ENCODE results near the gene CILP2.

The CILP2 gene

GRCh38 chr19:19546751-19547162, 8.7 kb downstream of the CILP2 start:
- Histone ChIP-seq H3K4me3 (ENCODE audit: insufficient read depth, low read depth, low read length, poor library complexity, severe bottlenecking) (no peak overlapping the region), H3K36me3 (ENCODE audit: control insufficient read depth, insufficient read depth, low read length) (no peaks in the 10 kb centered on the region), H3K27me3 (replicated peaks; ENCODE audit: control insufficient read depth, insufficient read depth, low read length, poor library complexity, severe bottlenecking) (no peaks in the 10 kb centered on the region), H3K27ac (ENCODE audit: insufficient read depth, low read length, poor library complexity, severe bottlenecking) (no peak overlapping the region), H3K4me1 (ENCODE audit: control insufficient read depth, insufficient read depth, low read length, poor library complexity, severe bottlenecking) (peaks cover under 1% of the 10 kb centered on the region), H3K9me3 (ENCODE audit: control insufficient read depth, low read length) (no peaks in the 10 kb centered on the region)
- no peak for DNase-seq

DNA sequence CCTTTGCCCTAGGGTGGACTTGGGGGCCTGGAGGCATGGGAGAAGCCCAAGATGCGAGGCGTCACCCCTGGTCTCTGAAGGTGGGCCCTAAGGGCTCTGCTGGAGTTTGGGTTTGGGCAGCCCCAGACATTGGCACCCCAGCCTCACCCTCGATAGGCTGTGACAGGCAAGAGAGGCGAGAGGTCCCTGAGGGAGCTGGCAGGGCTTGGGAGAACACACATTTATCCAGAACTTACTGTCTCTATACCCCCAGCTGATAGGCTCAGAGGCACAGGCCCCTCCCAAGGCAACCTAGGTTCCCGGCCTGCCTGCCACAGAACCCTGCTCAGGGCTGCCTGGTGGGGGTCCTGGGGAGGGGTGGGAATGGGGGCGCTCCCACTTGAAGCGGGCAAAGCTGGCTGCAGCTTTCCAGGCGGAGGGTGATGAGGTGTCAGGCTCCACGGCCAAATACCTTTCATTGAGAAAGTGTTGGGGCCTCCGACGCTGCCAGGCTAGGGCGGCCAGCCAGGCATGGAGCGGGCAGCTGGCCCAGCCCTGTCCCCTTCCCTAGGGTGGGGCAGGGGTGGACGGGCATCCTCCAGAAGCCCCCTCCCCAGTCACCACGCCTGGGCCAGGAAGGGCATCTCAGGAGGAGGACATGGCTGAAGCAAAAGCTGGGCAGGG, 9.7 kb downstream of the CILP2 start:
- Histone ChIP-seq H3K27ac (ENCODE audit: insufficient read depth, low read length, poor library complexity, severe bottlenecking) (no peak overlapping the region), H3K9me3 (ENCODE audit: control insufficient read depth, low read length) (no peaks in the 10 kb centered on the region), H3K36me3 (ENCODE audit: control insufficient read depth, insufficient read depth, low read length) (no peaks in the 10 kb centered on the region), H3K4me1 (ENCODE audit: control insufficient read depth, insufficient read depth, low read length, poor library complexity, severe bottlenecking) (no peaks in the 10 kb centered on the region), H3K4me3 (ENCODE audit: insufficient read depth, low read depth, low read length, poor library complexity, severe bottlenecking) (no peak overlapping the region), H3K27me3 (replicated peaks; ENCODE audit: control insufficient read depth, insufficient read depth, low read length, poor library complexity, severe bottlenecking) (no peaks in the 10 kb centered on the region)
- no peak for DNase-seq

DNA sequence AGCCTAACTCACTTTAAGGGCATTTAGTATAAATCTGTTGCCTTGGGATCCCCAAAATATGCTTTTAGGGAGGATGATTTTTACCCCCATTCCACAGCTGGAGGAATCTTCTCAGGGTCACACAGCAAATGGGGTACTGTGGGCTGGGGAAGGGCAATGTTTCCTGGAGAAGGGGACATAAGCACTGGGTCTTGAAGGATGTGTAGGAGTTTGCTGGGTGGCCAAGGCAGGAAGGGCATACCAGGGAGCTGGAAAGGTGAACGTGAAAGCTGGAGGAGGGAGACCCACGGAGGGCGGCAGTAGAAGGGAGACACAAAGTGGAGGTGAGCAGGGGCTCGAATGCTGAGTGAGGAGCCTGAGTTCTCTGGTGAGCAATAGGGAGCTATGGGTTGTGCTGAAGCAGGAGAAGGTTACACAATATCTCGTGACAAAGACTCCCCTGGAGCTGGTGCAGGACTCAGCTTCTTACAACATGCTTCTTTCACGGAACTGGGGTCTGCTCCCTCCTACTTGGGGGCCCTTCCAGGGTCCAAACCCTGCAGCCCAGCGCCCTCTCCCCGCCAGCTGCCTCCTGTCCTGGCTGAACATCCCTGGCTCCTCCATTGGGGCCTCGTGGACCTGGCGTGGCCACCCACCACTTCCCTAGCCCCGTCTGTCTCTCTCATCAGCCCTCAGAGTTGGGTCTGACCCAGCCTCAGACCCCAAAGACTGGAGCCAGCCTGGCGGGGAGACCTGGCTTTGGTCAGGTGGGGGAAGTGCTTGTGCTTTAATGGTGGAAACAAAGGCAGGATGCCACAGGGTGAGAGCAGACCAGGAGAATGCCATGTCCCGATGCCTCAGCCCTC, 11.1 kb downstream of the CILP2 start:
- Histone ChIP-seq H3K9me3 (ENCODE audit: control insufficient read depth, low read length) (no peaks in the 10 kb centered on the region), H3K4me1 (ENCODE audit: control insufficient read depth, insufficient read depth, low read length, poor library complexity, severe bottlenecking) (peaks cover 2% of the 10 kb centered on the region), H3K27me3 (replicated peaks; ENCODE audit: control insufficient read depth, insufficient read depth, low read length, poor library complexity, severe bottlenecking) (no peaks in the 10 kb centered on the region), H3K4me3 (ENCODE audit: insufficient read depth, low read depth, low read length, poor library complexity, severe bottlenecking) (no peak overlapping the region), H3K27ac (ENCODE audit: insufficient read depth, low read length, poor library complexity, severe bottlenecking) (no peak overlapping the region), H3K36me3 (ENCODE audit: control insufficient read depth, insufficient read depth, low read length) (no peaks in the 10 kb centered on the region)
- no peak for DNase-seq

DNA sequence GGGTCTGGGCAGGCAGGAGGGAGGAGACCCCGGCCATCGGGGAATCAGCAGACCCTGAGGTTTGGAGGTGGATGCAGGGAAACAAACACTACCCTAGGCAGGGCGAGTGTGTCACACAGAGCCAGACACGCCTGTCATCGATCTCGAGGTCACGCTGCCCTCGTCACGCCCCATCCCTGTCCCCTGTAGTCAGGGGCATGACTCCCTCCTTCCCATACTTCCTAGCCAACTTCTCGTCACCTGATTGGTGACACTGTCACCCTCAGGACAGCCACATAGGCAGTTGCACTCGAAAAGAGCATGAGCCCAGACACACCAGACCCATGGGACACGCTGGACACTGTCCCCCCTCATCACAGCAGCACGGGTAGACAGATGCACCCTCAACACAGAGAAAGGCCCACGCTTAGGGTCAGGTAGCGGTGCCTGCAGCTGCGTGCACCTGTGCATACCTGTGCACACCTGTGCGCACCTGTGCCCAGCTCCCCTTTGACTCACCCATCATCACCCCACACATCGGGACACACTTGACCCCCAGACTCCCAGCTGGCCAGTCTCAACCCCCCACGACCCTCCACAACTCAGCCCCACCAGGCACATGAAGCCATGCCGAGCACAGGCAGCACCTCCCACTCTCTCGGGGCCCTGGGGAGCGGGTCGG, 11.9 kb downstream of the CILP2 start:
- peaks cover 6% of the 10 kb centered on the region for H3K4me1 ChIP-seq (ENCODE audit: control insufficient read depth, insufficient read depth, low read length, poor library complexity, severe bottlenecking)
- H3K27me3 ChIP-seq (replicated peaks; ENCODE audit: control insufficient read depth, insufficient read depth, low read length, poor library complexity, severe bottlenecking) = no peaks in the 10 kb centered on the region
- DNase-seq = no peak
- H3K36me3 ChIP-seq (ENCODE audit: control insufficient read depth, insufficient read depth, low read length) = no peaks in the 10 kb centered on the region
- H3K4me3 ChIP-seq (ENCODE audit: insufficient read depth, low read depth, low read length, poor library complexity, severe bottlenecking) = no peak overlapping the region
- H3K9me3 ChIP-seq (ENCODE audit: control insufficient read depth, low read length) = no peaks in the 10 kb centered on the region
- H3K27ac ChIP-seq (ENCODE audit: insufficient read depth, low read length, poor library complexity, severe bottlenecking) = no peak overlapping the region

GRCh38 chr19:19550485-19550929, 12.4 kb downstream of the CILP2 start:
- Histone ChIP-seq H3K4me1 (ENCODE audit: control insufficient read depth, insufficient read depth, low read length, poor library complexity, severe bottlenecking) (peaks cover 6% of the 10 kb centered on the region), H3K9me3 (ENCODE audit: control insufficient read depth, low read length) (no peaks in the 10 kb centered on the region), H3K27me3 (replicated peaks; ENCODE audit: control insufficient read depth, insufficient read depth, low read length, poor library complexity, severe bottlenecking) (no peaks in the 10 kb centered on the region), H3K4me3 (ENCODE audit: insufficient read depth, low read depth, low read length, poor library complexity, severe bottlenecking) (no peak overlapping the region), H3K27ac (ENCODE audit: insufficient read depth, low read length, poor library complexity, severe bottlenecking) (no peak overlapping the region), H3K36me3 (ENCODE audit: control insufficient read depth, insufficient read depth, low read length) (no peaks in the 10 kb centered on the region)
- no peak for DNase-seq

- H3K27ac ChIP-seq (ENCODE audit: insufficient read depth, low read length, poor library complexity, severe bottlenecking) = no peak overlapping the region
- peaks cover 6% of the 10 kb centered on the region for H3K4me1 ChIP-seq (ENCODE audit: control insufficient read depth, insufficient read depth, low read length, poor library complexity, severe bottlenecking)
- no peaks in the 10 kb centered on the region for H3K9me3 ChIP-seq (ENCODE audit: control insufficient read depth, low read length)
- DNase-seq = no peak
- no peaks in the 10 kb centered on the region for H3K36me3 ChIP-seq (ENCODE audit: control insufficient read depth, insufficient read depth, low read length)
- H3K27me3 ChIP-seq (replicated peaks; ENCODE audit: control insufficient read depth, insufficient read depth, low read length, poor library complexity, severe bottlenecking) = no peaks in the 10 kb centered on the region
- no peak overlapping the region for H3K4me3 ChIP-seq (ENCODE audit: insufficient read depth, low read depth, low read length, poor library complexity, severe bottlenecking)
Measured at GRCh38 chr19:19550972-19551852, 13.1 kb downstream of the CILP2 start.

DNA sequence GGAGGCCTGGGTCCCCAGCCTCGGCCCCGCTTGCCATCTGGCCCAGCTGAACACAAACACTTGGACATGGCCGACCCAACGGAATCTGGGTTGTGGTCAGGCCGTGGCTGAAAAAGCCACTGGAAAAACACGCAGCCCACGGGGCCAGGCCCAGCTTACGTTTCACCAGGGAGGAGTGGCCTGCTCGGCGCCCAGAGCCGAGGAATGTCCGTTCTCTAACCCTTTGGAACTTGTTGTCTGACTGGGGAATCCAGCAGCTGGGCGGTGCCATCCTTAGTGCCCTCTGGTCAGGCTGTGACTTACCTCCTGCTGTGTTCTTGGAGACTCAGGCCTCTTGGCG, 13.8 kb downstream of the CILP2 start:
- Histone ChIP-seq H3K27me3 (replicated peaks; ENCODE audit: control insufficient read depth, insufficient read depth, low read length, poor library complexity, severe bottlenecking) (no peaks in the 10 kb centered on the region), H3K36me3 (ENCODE audit: control insufficient read depth, insufficient read depth, low read length) (no peaks in the 10 kb centered on the region), H3K9me3 (ENCODE audit: control insufficient read depth, low read length) (no peaks in the 10 kb centered on the region), H3K27ac (ENCODE audit: insufficient read depth, low read length, poor library complexity, severe bottlenecking) (no peak overlapping the region), H3K4me1 (ENCODE audit: control insufficient read depth, insufficient read depth, low read length, poor library complexity, severe bottlenecking) (peaks cover 6% of the 10 kb centered on the region), H3K4me3 (ENCODE audit: insufficient read depth, low read depth, low read length, poor library complexity, severe bottlenecking) (no peak overlapping the region)
- no peak for DNase-seq

GRCh38 chr19:19552798-19553197, 14.7 kb downstream of the CILP2 start:
- no peaks in the 10 kb centered on the region for H3K27me3 ChIP-seq (replicated peaks; ENCODE audit: control insufficient read depth, insufficient read depth, low read length, poor library complexity, severe bottlenecking)
- no peak overlapping the region for H3K27ac ChIP-seq (ENCODE audit: insufficient read depth, low read length, poor library complexity, severe bottlenecking)
- peaks cover 6% of the 10 kb centered on the region for H3K4me1 ChIP-seq (ENCODE audit: control insufficient read depth, insufficient read depth, low read length, poor library complexity, severe bottlenecking)
- no peaks in the 10 kb centered on the region for H3K9me3 ChIP-seq (ENCODE audit: control insufficient read depth, low read length)
- DNase-seq = no peak
- no peak overlapping the region for H3K4me3 ChIP-seq (ENCODE audit: insufficient read depth, low read depth, low read length, poor library complexity, severe bottlenecking)
- H3K36me3 ChIP-seq (ENCODE audit: control insufficient read depth, insufficient read depth, low read length) = no peaks in the 10 kb centered on the region

DNA sequence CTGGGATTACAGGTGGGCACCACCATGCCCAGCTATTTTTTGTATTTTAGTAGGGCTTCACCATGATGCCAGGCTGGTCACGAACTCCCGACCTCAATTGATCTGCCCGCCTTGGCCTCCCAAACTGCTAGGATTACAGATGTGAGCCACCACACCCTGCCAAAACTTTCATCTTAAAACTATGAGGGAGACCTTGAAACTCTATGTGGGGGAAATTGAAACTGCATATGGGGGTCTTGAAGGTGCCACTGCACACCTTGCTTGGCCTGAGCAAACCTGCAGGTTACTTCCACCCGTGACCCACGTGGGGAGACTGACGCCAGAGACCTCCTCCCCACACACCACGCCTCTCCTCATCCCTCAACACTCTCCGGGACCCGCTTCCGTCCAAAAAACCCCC, 15.6 kb downstream of the CILP2 start:
- no peak for DNase-seq
- no peaks in the 10 kb centered on the region for H3K27me3 ChIP-seq (replicated peaks; ENCODE audit: control insufficient read depth, insufficient read depth, low read length, poor library complexity, severe bottlenecking)
- H3K4me3 ChIP-seq (ENCODE audit: insufficient read depth, low read depth, low read length, poor library complexity, severe bottlenecking) = no peak overlapping the region
- no peaks in the 10 kb centered on the region for H3K9me3 ChIP-seq (ENCODE audit: control insufficient read depth, low read length)
- H3K4me1 ChIP-seq (ENCODE audit: control insufficient read depth, insufficient read depth, low read length, poor library complexity, severe bottlenecking) = peaks cover 6% of the 10 kb centered on the region
- H3K36me3 ChIP-seq (ENCODE audit: control insufficient read depth, insufficient read depth, low read length) = no peaks in the 10 kb centered on the region
- no peak overlapping the region for H3K27ac ChIP-seq (ENCODE audit: insufficient read depth, low read length, poor library complexity, severe bottlenecking)
